Measurements from ENCODE around the gene CEMIP.

CEMIP gene

GRCh38 chr15:80788536-80788935 lies 9.4 kb downstream of the CEMIP start:
- in situ Hi-C loops (cut with HindIII; ENCODE audit: low pct_ligation_motif_present, low sequenced_read_pairs) = no loop called here
- no peaks in the 10 kb centered on the region for H3K36me3 ChIP-seq (replicated peaks)
- no peak overlapping the region for H3K4me3 ChIP-seq (ENCODE audit: low read depth, low read length)
- H3K27ac ChIP-seq = no peak overlapping the region
- DNase-seq = no peak
- no peak for TF ChIP-seq CTCF (IDR thresholded peaks at IDR 0.05; ENCODE audit: low read depth, low read length, missing control alignments)
- no peaks in the 10 kb centered on the region for H3K27me3 ChIP-seq (replicated peaks)

- Histone ChIP-seq H3K27ac (no peak overlapping the region), H3K36me3 (replicated peaks) (no peaks in the 10 kb centered on the region), H3K27me3 (replicated peaks) (no peaks in the 10 kb centered on the region), H3K4me3 (ENCODE audit: low read depth, low read length) (no peak overlapping the region)
- TF ChIP-seq CTCF (IDR thresholded peaks at IDR 0.05; ENCODE audit: low read depth, low read length, missing control alignments) = no peak
- no peak for DNase-seq
- in situ Hi-C loops (cut with HindIII; ENCODE audit: low pct_ligation_motif_present, low sequenced_read_pairs) = no loop called here
Observed at GRCh38 chr15:80789296-80789695, 10.1 kb downstream of the CEMIP start.

GRCh38 chr15:80789796-80790195 lies 10.6 kb downstream of the CEMIP start:
- no peak overlapping the region for H3K4me3 ChIP-seq (ENCODE audit: low read depth, low read length)
- no peaks in the 10 kb centered on the region for H3K36me3 ChIP-seq (replicated peaks)
- DNase-seq = no peak
- no peak for TF ChIP-seq CTCF (IDR thresholded peaks at IDR 0.05; ENCODE audit: low read depth, low read length, missing control alignments)
- in situ Hi-C loops (cut with HindIII; ENCODE audit: low pct_ligation_motif_present, low sequenced_read_pairs) = no loop called here
- no peak overlapping the region for H3K27ac ChIP-seq
- no peaks in the 10 kb centered on the region for H3K27me3 ChIP-seq (replicated peaks)

GRCh38 chr15:80790236-80790635 lies 11.1 kb downstream of the CEMIP start:
- Histone ChIP-seq H3K27ac (no peak overlapping the region), H3K36me3 (replicated peaks) (no peaks in the 10 kb centered on the region), H3K4me3 (ENCODE audit: low read depth, low read length) (no peak overlapping the region), H3K27me3 (replicated peaks) (no peaks in the 10 kb centered on the region)
- no peak for DNase-seq
- in situ Hi-C loops (cut with HindIII; ENCODE audit: low pct_ligation_motif_present, low sequenced_read_pairs) = no loop called here
- TF ChIP-seq CTCF (IDR thresholded peaks at IDR 0.05; ENCODE audit: low read depth, low read length, missing control alignments) = no peak

- DNase-seq = no peak
- no peak for TF ChIP-seq CTCF (IDR thresholded peaks at IDR 0.05; ENCODE audit: low read depth, low read length, missing control alignments)
- Histone ChIP-seq H3K36me3 (replicated peaks) (no peaks in the 10 kb centered on the region), H3K4me3 (ENCODE audit: low read depth, low read length) (no peak overlapping the region), H3K27ac (no peak overlapping the region), H3K27me3 (replicated peaks) (no peaks in the 10 kb centered on the region)
- in situ Hi-C loops (cut with HindIII; ENCODE audit: low pct_ligation_motif_present, low sequenced_read_pairs) = no loop called here
Observed at GRCh38 chr15:80791004-80791403, 11.8 kb downstream of the CEMIP start.

- Histone ChIP-seq H3K36me3 (replicated peaks) (no peaks in the 10 kb centered on the region), H3K27ac (no peak overlapping the region), H3K27me3 (replicated peaks) (no peaks in the 10 kb centered on the region), H3K4me3 (ENCODE audit: low read depth, low read length) (no peak overlapping the region)
- no peak for DNase-seq
- no peak for TF ChIP-seq CTCF (IDR thresholded peaks at IDR 0.05; ENCODE audit: low read depth, low read length, missing control alignments)
- in situ Hi-C loops (cut with HindIII; ENCODE audit: low pct_ligation_motif_present, low sequenced_read_pairs) = no loop called here
Observed at GRCh38 chr15:80796407-80796806, 17.2 kb downstream of the CEMIP start.
